Measurements from ENCODE around the gene PLEKHH2.
"Not testable (repeated sequence)": the region's sequence is repeated elsewhere in the genome, so short reads cannot be mapped to it uniquely, and the experiment has no call there.

Gene PLEKHH2

DNA sequence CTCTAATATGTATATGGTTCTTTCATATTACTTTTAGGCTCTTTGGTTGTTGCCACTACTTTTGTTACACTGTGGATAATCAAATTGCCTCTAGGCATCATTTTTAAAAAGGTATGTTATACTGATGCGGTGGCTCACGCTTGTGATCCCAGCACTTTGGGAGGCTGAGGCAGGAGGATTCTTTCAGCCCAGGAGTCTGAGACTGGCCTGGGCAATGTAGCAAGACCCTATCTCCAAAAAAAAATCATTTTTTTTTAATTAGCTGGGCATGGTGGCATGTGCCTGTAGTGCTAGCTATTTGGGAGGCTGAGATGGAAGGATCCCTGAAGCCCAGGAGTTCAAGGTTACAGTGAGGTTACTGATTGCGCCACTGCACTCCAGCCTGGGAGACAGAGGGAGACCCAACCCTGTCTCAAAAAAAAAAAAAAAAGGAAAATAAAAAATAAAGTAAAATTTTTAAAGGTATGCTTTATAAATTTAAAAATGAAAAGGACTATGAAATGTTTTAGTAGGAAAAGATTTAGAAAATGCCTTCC, 88.7 kb downstream of the PLEKHH2 start:
- TF ChIP-seq, protein P1, sequence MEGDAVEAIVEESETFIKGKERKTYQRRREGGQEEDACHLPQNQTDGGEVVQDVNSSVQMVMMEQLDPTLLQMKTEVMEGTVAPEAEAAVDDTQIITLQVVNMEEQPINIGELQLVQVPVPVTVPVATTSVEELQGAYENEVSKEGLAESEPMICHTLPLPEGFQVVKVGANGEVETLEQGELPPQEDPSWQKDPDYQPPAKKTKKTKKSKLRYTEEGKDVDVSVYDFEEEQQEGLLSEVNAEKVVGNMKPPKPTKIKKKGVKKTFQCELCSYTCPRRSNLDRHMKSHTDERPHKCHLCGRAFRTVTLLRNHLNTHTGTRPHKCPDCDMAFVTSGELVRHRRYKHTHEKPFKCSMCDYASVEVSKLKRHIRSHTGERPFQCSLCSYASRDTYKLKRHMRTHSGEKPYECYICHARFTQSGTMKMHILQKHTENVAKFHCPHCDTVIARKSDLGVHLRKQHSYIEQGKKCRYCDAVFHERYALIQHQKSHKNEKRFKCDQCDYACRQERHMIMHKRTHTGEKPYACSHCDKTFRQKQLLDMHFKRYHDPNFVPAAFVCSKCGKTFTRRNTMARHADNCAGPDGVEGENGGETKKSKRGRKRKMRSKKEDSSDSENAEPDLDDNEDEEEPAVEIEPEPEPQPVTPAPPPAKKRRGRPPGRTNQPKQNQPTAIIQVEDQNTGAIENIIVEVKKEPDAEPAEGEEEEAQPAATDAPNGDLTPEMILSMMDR (IDR thresholded peaks at IDR 0.05; ENCODE audit: low read depth, low read length, poor library complexity, severe bottlenecking) = no peak
- no peak for TF ChIP-seq EZH2phosphoT487 (IDR thresholded peaks at IDR 0.05; ENCODE audit: borderline replicate concordance, low read length)
- no peak overlapping the region for H3K4me3 ChIP-seq (ENCODE audit: low read length)
- no peaks in the 10 kb centered on the region for H3K9me2 ChIP-seq (replicated peaks; ENCODE audit: control insufficient read depth, low read length)
- H4K20me1 ChIP-seq (ENCODE audit: control insufficient read depth, insufficient read depth, low read depth, low read length) = no peaks in the 10 kb centered on the region
- H3K27ac ChIP-seq (ENCODE audit: low read depth, low read length) = no peak overlapping the region
- no peaks in the 10 kb centered on the region for H3K27me3 ChIP-seq (ENCODE audit: control insufficient read depth, low read length)
- no peaks in the 10 kb centered on the region for H3K36me3 ChIP-seq (ENCODE audit: control insufficient read depth, low read length)
- no peaks in the 10 kb centered on the region for H3K79me2 ChIP-seq (ENCODE audit: control insufficient read depth, low read length)
- peaks cover 4% of the 10 kb centered on the region; the same call in 1 of the 2 replicates for H3K4me1 ChIP-seq (ENCODE audit: control insufficient read depth, low read length)
- no peaks in the 10 kb centered on the region for H3K9me3 ChIP-seq (ENCODE audit: control insufficient read depth, insufficient read depth, low read length)
- no peak overlapping the region for H3K4me2 ChIP-seq (ENCODE audit: low read length)
- H3F3A ChIP-seq (ENCODE audit: control insufficient read depth, insufficient read depth) = no peaks in the 10 kb centered on the region

DNA sequence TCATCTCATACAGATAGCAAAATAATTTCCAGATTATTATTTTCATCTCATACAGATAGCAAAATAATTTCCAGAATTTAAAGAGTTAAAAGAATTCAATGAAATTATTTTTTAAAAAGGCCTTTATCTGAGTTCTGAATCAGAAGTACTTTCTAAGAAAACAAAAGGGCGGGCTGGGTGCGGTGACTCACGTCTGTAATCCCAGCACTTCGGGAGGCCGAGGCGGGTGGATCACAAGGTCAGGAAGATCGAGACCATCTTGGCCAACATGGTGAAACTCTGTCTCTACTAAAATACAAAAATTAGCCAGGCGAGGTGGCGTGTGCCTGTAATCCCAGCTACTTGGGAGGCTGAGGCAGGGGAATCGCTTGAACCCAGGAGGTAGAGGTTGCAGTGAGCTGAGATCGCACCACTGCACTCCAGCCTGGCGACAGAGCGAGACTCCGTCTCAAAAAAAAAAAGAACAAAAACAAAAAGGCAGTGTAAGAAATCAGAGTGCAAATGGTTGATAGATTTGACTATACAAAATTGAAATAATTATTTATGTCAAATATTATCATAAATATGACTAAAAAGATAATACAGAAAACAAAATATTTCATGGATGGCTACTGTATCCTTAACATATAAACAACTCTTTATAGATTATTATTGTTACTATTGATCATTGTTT, 90.0 kb downstream of the PLEKHH2 start:
- H3K9me3 ChIP-seq (ENCODE audit: control insufficient read depth, insufficient read depth, low read length); H3K9me2 ChIP-seq (replicated peaks; ENCODE audit: control insufficient read depth, low read length); H3K27ac ChIP-seq (ENCODE audit: low read depth, low read length); H3K4me3 ChIP-seq (ENCODE audit: low read length); H3K79me2 ChIP-seq (ENCODE audit: control insufficient read depth, low read length); H3K36me3 ChIP-seq (ENCODE audit: control insufficient read depth, low read length); H3K27me3 ChIP-seq (ENCODE audit: control insufficient read depth, low read length); H3K4me1 ChIP-seq (ENCODE audit: control insufficient read depth, low read length); H3K4me2 ChIP-seq (ENCODE audit: low read length); H4K20me1 ChIP-seq (ENCODE audit: control insufficient read depth, insufficient read depth, low read depth, low read length); H3F3A ChIP-seq (ENCODE audit: control insufficient read depth, insufficient read depth): not testable (repeated sequence)

- no peaks in the 10 kb centered on the region for H3K9me3 ChIP-seq (ENCODE audit: control insufficient read depth, insufficient read depth, low read length)
- no peaks in the 10 kb centered on the region for H3K36me3 ChIP-seq (ENCODE audit: control insufficient read depth, low read length)
- no peaks in the 10 kb centered on the region for H3K9me2 ChIP-seq (replicated peaks; ENCODE audit: control insufficient read depth, low read length)
- no peak overlapping the region for H3K4me3 ChIP-seq (ENCODE audit: low read length)
- H3F3A ChIP-seq (ENCODE audit: control insufficient read depth, insufficient read depth) = no peaks in the 10 kb centered on the region
- no peaks in the 10 kb centered on the region for H3K4me1 ChIP-seq (ENCODE audit: control insufficient read depth, low read length)
- H3K79me2 ChIP-seq (ENCODE audit: control insufficient read depth, low read length) = no peaks in the 10 kb centered on the region
- no peaks in the 10 kb centered on the region for H3K27me3 ChIP-seq (ENCODE audit: control insufficient read depth, low read length)
- H3K27ac ChIP-seq (ENCODE audit: low read depth, low read length) = no peak overlapping the region
- H3K4me2 ChIP-seq (ENCODE audit: low read length) = no peak overlapping the region
- TF ChIP-seq, protein P1 (IDR thresholded peaks at IDR 0.05; ENCODE audit: low read depth, low read length, poor library complexity, severe bottlenecking) = no peak
- no peak for TF ChIP-seq EZH2phosphoT487 (IDR thresholded peaks at IDR 0.05; ENCODE audit: borderline replicate concordance, low read length)
- H4K20me1 ChIP-seq (ENCODE audit: control insufficient read depth, insufficient read depth, low read depth, low read length) = no peaks in the 10 kb centered on the region
Measured at GRCh38 chr2:43727634-43728014, 90.6 kb downstream of the PLEKHH2 start.

- H3K36me3 ChIP-seq (ENCODE audit: control insufficient read depth, low read length) = no peaks in the 10 kb centered on the region
- H3F3A ChIP-seq (ENCODE audit: control insufficient read depth, insufficient read depth) = no peaks in the 10 kb centered on the region
- H3K9me3 ChIP-seq (ENCODE audit: control insufficient read depth, insufficient read depth, low read length) = no peaks in the 10 kb centered on the region
- H3K4me3 ChIP-seq (ENCODE audit: low read length) = no peak overlapping the region
- H4K20me1 ChIP-seq (ENCODE audit: control insufficient read depth, insufficient read depth, low read depth, low read length) = no peaks in the 10 kb centered on the region
- no peak overlapping the region for H3K27ac ChIP-seq (ENCODE audit: low read depth, low read length)
- no peaks in the 10 kb centered on the region for H3K4me1 ChIP-seq (ENCODE audit: control insufficient read depth, low read length)
- TF ChIP-seq EZH2phosphoT487 (IDR thresholded peaks at IDR 0.05; ENCODE audit: borderline replicate concordance, low read length) = no peak
- TF ChIP-seq, protein P1 (IDR thresholded peaks at IDR 0.05; ENCODE audit: low read depth, low read length, poor library complexity, severe bottlenecking) = no peak
- no peak overlapping the region for H3K4me2 ChIP-seq (ENCODE audit: low read length)
- H3K27me3 ChIP-seq (ENCODE audit: control insufficient read depth, low read length) = no peaks in the 10 kb centered on the region
- no peaks in the 10 kb centered on the region for H3K9me2 ChIP-seq (replicated peaks; ENCODE audit: control insufficient read depth, low read length)
- no peaks in the 10 kb centered on the region for H3K79me2 ChIP-seq (ENCODE audit: control insufficient read depth, low read length)
Measured at GRCh38 chr2:43729491-43730174, 92.6 kb downstream of the PLEKHH2 start.
